Measurements from ENCODE around the gene UTS2R. TPM values are rescaled to one million over a fixed set of nuclear protein-coding genes. Genes with fewer than 3 reads are reported as not detected.

The UTS2R gene
- polyA plus RNA-seq, 1 donor (not counting 4 experiments of a cell fraction or from before 2014, with no cell fraction given) = not detected

DNA sequence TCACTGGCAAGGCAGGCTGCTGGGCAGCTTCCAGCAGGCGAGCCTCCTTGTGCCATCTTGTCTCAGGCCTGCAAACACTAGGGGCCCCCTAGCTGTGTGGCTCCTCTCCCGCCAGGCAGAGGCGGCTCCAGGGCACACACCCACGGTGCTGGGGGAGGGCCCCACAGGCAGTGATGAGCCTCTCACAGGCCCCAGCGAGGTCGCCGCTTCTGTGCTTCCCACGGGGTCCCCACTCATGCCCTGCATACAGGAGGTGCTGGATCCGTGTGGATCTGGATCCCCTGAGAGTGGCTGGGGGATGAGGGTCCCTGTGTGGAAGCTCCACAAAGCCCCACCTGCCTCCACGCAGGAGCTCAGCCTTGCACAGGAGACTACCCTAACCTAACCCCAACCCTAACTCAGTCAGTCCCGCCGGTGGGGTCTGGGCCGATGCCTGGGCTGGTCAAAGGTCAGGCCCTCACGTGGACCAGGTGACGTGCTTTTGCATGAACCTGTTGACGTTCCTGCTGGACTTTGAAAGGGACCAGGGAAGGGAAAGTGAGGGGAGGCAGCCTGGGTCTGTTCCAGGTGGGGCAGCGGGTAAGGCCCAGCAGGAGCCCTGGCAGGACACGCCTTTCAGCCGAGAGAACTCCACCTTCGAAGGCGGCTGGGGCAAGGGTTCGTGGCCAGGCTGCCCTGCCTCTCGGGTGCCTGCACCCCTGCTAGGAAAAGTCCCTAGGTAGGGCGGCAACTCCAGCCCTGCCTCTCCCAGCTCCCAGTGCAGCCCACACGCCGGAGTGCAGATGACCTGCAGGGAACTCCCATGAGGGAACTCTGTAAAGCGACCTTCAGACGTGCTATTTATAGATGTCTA lies 43.2 kb upstream of the UTS2R start:
- H3K27ac ChIP-seq (ENCODE audit: control insufficient read depth, insufficient read depth, low read length) = no peak overlapping the region
- H3K4me2 ChIP-seq (ENCODE audit: control insufficient read depth, extremely low read depth, insufficient read depth, low read depth, low read length) = no peak overlapping the region
- dilution Hi-C loops (cut with MboI; ENCODE audit: extremely low pct_ligation_motif_present, low sequenced_read_pairs) = no loop called here
- TF ChIP-seq EZH2 (IDR thresholded peaks at IDR 0.05; ENCODE audit: low read length) = no peak
- TF ChIP-seq, protein P1, sequence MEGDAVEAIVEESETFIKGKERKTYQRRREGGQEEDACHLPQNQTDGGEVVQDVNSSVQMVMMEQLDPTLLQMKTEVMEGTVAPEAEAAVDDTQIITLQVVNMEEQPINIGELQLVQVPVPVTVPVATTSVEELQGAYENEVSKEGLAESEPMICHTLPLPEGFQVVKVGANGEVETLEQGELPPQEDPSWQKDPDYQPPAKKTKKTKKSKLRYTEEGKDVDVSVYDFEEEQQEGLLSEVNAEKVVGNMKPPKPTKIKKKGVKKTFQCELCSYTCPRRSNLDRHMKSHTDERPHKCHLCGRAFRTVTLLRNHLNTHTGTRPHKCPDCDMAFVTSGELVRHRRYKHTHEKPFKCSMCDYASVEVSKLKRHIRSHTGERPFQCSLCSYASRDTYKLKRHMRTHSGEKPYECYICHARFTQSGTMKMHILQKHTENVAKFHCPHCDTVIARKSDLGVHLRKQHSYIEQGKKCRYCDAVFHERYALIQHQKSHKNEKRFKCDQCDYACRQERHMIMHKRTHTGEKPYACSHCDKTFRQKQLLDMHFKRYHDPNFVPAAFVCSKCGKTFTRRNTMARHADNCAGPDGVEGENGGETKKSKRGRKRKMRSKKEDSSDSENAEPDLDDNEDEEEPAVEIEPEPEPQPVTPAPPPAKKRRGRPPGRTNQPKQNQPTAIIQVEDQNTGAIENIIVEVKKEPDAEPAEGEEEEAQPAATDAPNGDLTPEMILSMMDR (optimal IDR thresholded peaks at IDR 0.05 in 1 of 3, IDR thresholded peaks at IDR 0.05 in 1 of 3, conservative IDR thresholded peaks at IDR 0.05 in 1 of 3; ENCODE audit: extremely low read depth in 1 of 3, insufficient read depth in 2 of 3, low read length in 3 of 3) = peak in 1 of 3 experiments; percentile 22
- H2AFZ ChIP-seq (ENCODE audit: control insufficient read depth, low read length) = no peak overlapping the region
- H3K79me2 ChIP-seq (ENCODE audit: control insufficient read depth, insufficient read depth, low read length) = no peaks in the 10 kb centered on the region
- H3K27me3 ChIP-seq (ENCODE audit: control insufficient read depth, extremely low read depth, insufficient read depth, low read length) = peaks cover 35% of the 10 kb centered on the region
- DNase-seq (ENCODE audit: low read depth, low spot score) (no peak), FAIRE-seq (no peak)
- peaks cover 33% of the 10 kb centered on the region for H3K4me1 ChIP-seq (ENCODE audit: control insufficient read depth, extremely low read depth, insufficient read depth, low read length)
- H4K20me1 ChIP-seq (ENCODE audit: control insufficient read depth, extremely low read depth, insufficient read depth, low read length) = peaks cover 3% of the 10 kb centered on the region
- H3K36me3 ChIP-seq (ENCODE audit: control insufficient read depth in 2 of 2, extremely low read depth in 1 of 2, insufficient read depth in 2 of 2, low read length in 2 of 2) = no peaks in the 10 kb centered on the region
- no peak overlapping the region for H3K9ac ChIP-seq (ENCODE audit: control insufficient read depth, extremely low read depth, insufficient read depth, low read length)
- H3K9me3 ChIP-seq (ENCODE audit: control insufficient read depth, low read depth, low read length) = no peaks in the 10 kb centered on the region
- H3K4me3 ChIP-seq (ENCODE audit: control insufficient read depth in 2 of 3, extremely low read depth in 1 of 3, insufficient read depth in 2 of 3, low read depth in 1 of 3, low read length in 3 of 3) = no peak overlapping the region
- peaks cover 2% of the 10 kb centered on the region for H3K9me1 ChIP-seq (ENCODE audit: control insufficient read depth, extremely low read depth, insufficient read depth, low read length)

DNA sequence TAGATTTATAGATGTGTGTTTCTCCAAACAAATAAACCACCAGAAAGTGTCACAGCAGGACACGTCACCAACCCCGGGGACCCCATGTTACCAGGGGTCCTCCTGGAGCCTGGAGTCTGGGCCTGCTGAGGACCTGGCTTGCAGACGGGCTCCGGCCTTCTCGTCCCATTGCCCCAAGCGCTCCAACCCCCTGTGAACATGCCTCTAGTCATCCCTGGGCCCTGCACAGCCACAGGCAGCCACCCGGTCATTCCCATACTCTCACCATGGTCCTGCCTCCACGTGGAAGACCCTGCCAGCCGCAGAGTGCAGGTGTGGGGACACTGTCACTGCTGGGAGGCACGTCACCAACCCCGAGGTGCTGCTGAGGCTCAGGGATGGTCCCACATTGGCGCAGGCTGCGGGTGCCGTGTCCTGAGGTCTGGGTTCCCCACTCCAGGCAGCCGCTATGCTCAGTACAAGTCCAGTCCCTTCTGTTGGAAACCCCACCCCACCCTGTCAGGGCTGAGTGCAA lies 42.5 kb upstream of the UTS2R start:
- Histone ChIP-seq H2AFZ (ENCODE audit: control insufficient read depth, low read length) (no peak overlapping the region), H3K4me3 (ENCODE audit: control insufficient read depth in 2 of 3, extremely low read depth in 1 of 3, insufficient read depth in 2 of 3, low read depth in 1 of 3, low read length in 3 of 3) (no peak overlapping the region), H3K4me2 (ENCODE audit: control insufficient read depth, extremely low read depth, insufficient read depth, low read depth, low read length) (no peak overlapping the region), H3K4me1 (ENCODE audit: control insufficient read depth, extremely low read depth, insufficient read depth, low read length) (peaks cover 37% of the 10 kb centered on the region), H3K79me2 (ENCODE audit: control insufficient read depth, insufficient read depth, low read length) (no peaks in the 10 kb centered on the region), H3K36me3 (ENCODE audit: control insufficient read depth in 2 of 2, extremely low read depth in 1 of 2, insufficient read depth in 2 of 2, low read length in 2 of 2) (no peaks in the 10 kb centered on the region), H3K27me3 (ENCODE audit: control insufficient read depth, extremely low read depth, insufficient read depth, low read length) (peaks cover 35% of the 10 kb centered on the region), H3K9me1 (ENCODE audit: control insufficient read depth, extremely low read depth, insufficient read depth, low read length) (peaks cover 2% of the 10 kb centered on the region), H3K9ac (ENCODE audit: control insufficient read depth, extremely low read depth, insufficient read depth, low read length) (no peak overlapping the region), H3K27ac (ENCODE audit: control insufficient read depth, insufficient read depth, low read length) (no peak overlapping the region), H4K20me1 (ENCODE audit: control insufficient read depth, extremely low read depth, insufficient read depth, low read length) (peaks cover 3% of the 10 kb centered on the region), H3K9me3 (ENCODE audit: control insufficient read depth, low read depth, low read length) (no peaks in the 10 kb centered on the region)
- no peak for FAIRE-seq
- dilution Hi-C loops (cut with MboI; ENCODE audit: extremely low pct_ligation_motif_present, low sequenced_read_pairs) = no loop called here
- DNase-seq (ENCODE audit: low read depth, low spot score) = no peak
- TF ChIP-seq EZH2 (IDR thresholded peaks at IDR 0.05; ENCODE audit: low read length) = no peak
- TF ChIP-seq, protein P1 (optimal IDR thresholded peaks at IDR 0.05 in 1 of 3, IDR thresholded peaks at IDR 0.05 in 1 of 3, conservative IDR thresholded peaks at IDR 0.05 in 1 of 3; ENCODE audit: extremely low read depth in 1 of 3, insufficient read depth in 2 of 3, low read length in 3 of 3) = no peak
